ENCODE results near the gene IGF1R.
A peak's percentile ranks its signal among the peaks of the same experiment; 100 is the strongest.

Gene IGF1R

DNA sequence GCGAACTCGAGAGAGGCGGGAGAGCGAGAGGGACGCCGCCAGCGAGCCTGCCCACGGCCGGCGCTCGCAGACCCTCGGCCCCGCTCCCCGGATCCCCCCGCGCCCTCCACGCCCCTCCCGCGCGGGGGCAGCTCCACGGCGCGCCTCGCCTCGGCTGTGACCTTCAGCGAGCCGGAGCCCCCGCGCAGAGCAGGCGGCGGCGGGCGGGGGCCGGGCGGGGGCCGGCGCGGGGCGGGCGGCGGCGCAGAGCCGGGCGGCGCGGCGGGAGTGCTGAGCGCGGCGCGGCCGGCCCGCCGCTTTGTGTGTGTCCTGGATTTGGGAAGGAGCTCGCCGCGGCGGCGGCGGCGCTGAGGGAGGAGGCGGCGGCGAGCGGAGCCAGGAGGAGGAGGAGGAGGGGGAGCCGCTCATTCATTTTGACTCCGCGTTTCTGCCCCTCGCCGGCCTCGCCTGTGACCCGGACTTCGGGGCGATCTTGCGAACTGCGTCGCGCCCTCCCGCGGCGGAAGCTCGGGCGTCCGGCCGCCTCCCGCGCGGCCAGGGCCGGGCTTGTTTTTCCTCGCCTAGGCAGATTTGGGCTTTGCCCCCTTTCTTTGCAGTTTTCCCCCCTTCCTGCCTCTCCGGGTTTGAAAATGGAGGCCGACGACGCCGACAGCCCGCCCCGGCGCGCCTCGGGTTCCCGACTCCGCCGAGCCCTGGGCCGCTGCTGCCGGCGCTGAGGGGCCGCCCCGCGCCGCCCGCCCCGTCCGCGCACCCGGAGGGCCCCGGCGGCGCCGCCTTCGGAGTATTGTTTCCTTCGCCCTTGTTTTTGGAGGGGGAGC lies 524 bp downstream of the IGF1R start:
- peak; percentile 52 for DNase-seq (ENCODE audit: low spot score)

DNA sequence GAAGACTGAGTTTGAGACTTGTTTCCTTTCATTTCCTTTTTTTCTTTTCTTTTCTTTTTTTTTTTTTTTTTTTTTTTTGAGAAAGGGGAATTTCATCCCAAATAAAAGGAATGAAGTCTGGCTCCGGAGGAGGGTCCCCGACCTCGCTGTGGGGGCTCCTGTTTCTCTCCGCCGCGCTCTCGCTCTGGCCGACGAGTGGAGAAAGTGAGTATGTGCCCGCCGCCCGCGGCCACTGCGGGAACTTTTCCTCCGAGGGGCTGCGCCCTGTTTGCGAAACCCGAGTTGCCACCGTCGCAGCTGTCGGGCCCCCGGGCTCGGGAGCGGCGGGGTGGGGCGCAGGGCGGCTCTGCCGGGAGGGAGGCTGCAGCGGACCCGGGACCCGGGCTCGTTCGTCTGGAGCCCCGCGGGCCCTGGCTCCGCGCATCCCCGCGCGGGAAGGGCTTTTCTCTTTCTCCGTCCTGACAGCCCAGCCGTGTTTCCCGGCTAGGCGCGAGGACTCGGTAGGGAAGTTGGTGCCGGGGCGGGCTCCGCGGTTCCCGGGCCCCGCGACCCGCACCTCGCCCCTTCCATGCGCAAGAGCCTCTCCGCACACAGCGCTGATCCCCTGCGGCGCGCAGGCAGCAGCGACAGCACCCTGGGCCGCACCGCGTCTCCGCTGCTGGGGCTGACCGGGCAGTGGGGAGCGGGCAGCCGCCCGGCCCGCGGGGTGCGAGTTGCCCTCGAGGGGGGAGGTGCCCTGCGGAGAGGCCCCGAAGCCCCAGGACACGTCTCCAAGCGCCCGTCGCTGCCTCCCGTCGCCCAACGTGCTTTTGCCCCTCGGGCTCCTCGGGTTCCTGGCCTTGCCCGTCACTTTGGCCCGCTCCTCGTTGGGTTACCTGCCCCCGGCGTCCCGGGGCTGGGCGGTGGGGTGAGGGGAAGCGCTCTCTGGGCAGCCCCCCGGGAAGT lies 1.4 kb downstream of the IGF1R start:
- no peak for DNase-seq (ENCODE audit: low spot score)

DNA sequence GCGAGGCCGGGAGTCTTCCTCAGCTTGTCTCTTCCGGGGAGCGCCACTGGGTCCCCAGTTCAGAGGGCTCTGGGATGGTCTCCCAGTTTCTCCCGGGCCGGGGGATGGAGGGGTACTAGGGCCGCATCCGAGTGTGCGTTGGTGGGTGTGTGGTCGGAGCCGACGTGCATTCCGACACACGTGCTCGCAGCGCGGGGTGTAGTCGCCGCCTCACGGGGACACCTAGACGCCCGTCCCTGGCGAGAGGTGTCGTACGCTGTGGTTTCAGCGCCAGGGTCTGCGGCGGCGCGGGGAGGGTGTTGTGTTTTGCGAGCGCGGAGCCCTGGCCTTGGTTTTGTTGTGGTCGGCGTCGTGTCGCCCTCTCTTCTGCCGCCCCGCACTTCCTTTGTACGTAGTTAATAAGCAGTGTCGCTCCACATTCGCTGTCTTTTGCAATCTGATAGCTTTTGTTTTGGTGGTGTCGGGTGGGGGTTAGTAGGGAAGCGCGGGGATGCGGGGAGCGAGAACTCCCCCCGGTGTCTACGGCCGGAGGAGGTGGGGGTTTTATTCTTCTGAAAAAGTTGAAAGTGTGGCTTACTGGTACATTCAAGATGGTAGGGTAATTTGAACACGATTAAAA lies 2.2 kb downstream of the IGF1R start:
- DNase-seq (ENCODE audit: low spot score) = no peak

DNA sequence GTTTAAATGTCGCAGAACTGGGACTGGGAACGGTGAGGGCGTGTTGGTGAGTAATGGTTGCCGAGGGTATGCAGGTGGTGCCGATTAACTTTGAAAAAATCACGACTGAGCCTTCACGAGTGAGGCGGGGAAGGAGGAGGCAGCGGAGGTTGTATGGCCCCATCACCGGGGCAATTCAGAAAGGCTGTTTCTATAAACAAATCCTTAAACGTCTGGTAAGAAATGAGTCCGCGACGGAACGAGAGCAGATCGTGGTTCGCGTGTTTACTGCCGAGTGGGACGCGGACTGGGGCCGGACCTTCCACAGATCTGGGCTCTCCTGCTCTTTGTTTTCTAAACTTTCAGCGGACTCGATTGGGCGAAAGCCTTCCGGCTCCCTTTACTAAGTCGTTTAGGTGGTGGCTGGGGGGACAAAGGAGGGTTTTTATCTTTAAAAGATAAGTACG lies 2.7 kb downstream of the IGF1R start:
- DNase-seq (ENCODE audit: low spot score) = no peak

DNA sequence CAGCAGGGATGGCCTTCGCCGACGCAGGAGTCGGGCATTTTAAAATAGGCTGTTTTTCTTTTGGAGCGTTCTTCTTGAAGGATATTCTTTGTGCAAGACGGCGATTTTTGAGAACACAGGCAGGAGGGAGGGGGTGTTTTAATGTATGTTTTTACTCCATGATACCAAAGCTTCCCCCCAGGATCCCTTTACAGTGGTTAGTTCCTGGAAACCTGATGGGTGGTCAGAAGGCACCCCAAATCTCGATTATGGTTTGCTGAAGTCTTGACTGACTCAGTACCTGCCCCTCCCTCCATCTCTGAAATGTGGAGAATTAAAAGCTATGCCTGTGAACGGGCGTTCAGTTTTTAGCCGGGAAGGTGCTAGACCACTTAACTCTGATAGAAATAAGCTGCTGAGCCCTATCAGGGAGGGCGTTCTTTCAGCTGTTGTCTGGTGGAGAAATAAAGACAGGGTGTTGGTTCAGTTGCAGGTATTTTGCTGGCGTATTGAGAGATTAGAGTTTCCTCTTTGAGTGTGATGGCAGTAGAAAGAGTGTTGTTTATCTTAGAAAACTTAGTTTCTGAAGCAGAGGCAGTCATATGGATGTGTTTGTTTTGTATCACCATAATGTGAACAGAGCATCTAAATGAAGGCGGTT lies 3.4 kb downstream of the IGF1R start:
- no peak for DNase-seq (ENCODE audit: low spot score)

DNA sequence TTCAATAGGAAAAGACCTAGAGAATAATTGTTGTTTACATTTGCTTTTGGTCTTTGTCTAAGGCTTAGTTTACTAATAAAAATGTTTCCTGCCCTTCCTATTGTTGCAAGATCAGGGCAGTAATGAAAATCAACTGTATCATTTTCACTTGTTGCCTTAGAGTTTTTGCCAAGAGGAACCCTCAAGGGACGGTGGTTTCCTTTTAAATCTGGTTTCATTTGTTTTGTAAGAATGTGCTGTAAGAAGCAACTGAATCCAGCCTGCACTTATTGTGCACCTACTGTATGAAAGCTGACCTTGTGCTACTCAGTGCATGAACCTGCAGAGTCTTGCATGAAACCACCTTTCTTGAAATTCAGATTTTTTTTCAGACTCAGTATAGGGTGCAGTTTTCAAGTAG lies 5.3 kb downstream of the IGF1R start:
- no peak for DNase-seq (ENCODE audit: low spot score)

DNA sequence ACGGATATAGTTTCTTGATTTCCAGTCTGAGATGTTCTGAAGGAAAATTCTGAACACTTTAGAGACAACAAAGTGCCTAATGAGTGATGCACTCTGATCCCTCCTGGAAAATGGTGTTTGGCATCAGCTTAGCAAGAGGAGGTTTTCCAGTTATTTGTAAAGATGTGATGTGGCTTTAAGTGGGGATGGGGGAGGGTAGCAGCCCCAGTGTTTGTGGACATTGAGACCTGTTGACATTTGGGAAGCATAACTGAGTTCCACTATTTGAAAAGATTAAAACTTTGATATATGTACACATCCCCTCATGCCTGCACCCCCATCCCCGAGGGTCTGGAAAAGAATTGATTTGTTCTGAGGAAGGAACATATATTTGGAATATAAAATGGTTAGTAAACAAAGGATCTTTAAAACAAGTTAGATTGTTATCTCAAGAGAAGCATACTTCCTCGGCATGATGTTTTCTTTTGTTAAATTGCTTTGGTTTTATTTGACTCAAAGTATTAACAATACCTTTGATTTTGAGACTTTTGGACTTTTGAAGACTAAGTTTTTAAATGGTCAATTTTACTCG lies 6.5 kb downstream of the IGF1R start:
- no peak for DNase-seq (ENCODE audit: low spot score)

DNA sequence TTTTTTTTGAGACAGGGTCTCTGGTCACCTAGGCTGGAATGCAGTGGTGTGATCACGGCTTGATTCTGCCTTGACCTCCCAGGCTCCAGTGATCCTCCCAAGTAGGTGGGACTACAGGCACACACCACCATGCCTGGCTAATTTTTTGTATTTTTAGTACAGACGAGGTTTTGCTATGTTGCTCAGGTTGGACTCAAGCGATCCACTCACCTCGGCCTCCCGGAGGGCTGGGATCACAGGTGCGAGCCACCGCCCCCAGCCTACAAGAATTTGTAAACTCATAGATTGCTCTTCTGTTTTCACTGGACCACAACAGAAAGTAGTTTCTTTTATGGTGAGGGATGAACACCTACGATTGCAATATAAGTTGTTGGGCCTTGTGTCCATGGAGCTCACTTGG lies 7.4 kb downstream of the IGF1R start:
- no peak for DNase-seq (ENCODE audit: low spot score)

DNA sequence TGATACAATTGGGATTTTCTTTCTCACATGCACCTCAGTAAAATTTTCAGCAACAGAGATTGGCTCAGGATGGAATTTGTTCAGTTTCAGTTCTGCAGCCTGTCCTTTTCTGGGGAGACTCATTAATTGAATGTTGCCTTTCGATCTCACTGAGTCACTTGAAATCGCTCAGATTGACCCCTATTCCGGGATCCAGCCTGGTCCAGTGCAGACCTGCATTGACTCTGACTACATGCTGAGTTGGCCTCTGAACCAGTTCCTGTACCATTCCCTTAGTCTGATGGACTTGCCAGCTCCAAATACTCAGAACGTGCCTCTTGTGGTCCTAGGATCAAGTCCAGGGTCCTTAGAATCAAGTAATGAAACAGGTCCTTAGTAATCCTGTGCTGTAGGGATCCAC lies 9.4 kb downstream of the IGF1R start:
- DNase-seq (ENCODE audit: low spot score) = no peak

DNA sequence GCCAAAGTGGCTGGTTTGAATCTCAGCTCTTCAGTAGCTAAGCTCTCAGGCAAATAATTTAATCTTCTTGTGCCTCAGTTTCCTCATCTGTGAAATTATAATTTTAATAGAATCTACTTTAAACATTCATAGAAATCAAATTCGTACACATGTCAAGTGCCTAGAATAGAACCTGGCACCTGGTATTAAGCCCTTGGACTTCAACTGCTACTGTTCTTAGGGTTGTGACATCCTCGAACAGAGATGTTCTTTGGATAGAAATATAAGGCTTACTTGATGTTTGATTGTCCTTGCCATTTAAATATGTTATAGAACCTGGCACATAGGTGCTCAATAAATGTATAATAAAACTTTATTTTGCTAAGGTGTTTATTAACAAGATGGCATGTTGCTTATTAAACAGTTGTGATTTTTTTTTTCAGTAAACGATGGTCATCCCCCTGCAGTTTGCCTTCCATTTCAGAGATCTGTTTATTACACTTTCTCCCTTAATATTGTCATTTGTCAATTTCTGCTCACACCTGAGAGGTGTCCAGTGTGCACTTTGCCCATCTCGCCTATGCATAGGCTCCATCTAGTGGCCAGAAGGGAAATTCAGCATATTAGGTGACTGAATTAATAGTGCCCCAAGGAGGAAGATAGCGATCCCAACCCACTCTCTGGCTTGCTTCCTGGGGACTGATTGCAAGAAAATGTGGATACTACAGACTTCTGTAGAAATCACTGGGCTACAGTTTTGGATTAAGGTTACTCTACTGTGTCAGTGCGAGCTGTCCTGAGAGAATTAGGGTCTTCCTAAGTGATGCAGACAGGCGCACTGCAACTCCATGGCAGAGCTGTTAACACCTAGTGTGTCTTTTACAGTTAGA lies 10.7 kb downstream of the IGF1R start:
- peak; percentile 63 for DNase-seq (ENCODE audit: low spot score)

DNA sequence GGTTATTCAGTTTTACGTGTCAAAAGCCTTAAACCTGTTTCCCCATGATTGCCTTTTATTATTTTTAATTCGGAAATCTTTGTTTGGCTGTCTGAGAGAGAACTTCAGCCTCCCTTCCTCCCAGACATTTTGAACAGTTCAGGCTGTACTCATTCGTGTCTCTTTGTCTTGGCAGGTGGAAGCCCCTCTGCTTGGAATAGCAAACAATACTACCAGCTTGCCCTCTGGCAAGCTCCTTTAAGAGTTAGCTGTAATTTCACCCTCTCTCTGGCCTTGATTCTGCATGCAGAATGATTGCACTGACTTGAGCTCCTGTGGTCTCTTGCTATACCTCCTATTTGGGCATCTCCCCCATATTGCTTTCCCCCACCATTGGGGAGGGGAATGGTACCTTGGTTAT lies 11.7 kb downstream of the IGF1R start:
- no peak for DNase-seq (ENCODE audit: low spot score)

DNA sequence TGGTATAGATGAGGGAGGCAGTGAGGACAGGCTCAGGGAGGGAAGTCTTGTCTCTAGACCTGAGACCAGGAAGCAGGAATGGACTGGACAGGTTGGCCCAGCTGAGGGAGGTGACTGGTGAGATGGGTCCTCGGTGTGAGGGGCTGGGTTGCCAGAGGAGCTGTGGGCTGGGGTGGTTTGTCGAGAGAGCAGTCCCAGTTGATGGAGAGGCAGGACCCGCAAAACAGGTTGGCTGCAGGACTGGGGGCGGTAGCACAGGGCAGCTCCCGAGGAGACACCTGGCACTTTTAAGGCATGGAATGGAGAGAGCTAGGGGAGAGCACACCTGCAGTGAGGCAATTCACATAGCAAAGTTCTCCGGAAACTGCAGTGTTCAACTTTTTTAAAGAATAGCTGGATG lies 14.7 kb downstream of the IGF1R start:
- DNase-seq (ENCODE audit: low spot score) = peak; percentile 55

DNA sequence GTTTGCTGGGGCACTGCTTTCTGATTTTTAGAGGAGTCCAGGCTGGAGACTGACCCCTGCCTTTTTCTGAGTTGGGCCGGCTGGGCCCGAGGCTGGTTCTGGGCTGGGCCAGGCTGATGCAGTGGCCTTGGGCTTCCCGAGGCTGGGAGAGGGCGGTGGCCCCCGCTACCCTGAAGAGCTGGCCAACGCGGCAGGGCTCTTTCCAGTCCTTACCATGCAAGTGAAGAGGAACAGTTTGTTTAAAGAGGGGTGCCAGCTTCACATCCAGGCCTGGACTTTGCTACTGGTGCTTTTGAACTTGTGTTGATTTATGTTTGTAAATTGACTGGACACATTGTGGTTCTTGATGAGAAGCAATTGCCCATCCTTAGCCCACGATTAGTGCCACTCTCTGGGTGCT lies 15.3 kb downstream of the IGF1R start:
- DNase-seq (ENCODE audit: low spot score) = no peak

DNA sequence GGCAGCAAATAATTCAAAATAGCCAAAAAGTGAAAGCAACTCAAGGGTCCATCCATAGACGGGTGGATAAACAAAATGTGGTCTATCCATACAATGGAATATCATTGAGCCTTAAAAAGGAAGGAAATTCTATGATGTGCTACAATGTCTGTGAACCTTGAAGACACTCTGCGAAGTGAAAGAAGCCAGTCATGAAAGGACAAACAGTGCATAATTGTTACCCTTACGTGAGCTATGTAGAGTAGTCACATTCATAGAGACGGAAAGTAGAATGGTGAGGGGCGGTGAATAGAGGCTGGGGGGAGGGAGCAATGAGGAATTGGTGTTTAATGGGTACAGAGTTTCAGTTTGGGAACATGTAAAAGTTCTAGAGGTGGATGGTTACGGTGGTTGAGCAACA lies 18.1 kb downstream of the IGF1R start:
- DNase-seq (ENCODE audit: low spot score) = no peak

DNA sequence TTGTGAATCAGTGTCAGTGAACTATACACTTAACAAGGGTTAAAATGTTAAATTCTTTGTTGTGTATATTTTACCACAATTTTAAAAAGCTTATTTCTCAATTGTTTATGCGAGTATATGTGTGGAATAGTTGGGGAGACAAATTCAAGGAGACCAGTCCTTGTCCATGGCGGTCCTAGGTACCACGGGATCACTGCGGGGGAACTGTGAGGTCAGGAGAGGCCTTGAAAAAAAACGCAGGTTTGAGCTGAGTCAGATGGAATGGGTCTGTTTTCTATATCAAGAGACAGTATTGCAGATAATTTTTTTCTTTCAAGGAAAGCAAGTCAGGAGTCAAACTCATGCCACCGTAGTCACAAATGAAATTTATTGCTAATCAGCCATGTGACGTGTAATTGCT lies 18.5 kb downstream of the IGF1R start:
- DNase-seq (ENCODE audit: low spot score) = no peak

DNA sequence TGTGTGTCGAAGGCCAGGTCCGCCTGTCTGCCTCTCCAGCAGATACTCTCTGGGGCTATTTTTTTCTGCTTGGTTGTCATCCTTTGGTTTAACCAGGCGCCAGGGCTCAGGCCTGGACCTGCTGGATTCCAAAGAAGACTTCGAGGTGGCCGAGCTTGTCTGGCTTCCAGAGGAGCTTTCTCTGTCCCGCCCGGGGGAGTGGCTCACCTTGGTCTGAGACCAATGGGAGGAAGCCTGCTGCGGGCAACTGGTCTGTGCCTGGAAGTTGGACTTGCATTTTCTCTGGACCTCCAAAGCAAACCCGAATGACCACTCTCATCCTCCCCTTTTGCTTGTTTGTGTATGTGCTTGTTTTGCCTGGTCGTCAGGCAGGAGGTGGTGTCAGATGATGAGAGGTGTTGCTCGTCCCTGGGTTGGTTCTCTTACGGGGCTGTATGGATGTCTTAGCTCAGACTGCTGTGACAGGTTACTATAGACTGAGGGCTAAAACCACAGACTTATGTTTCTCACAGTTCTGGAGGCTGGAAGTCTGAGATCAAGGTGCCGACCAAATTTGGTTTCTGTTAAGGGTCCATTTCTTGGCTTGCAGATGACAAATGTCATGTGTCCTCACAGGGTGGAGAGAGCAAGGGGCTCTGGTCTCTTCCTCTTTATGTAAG lies 19.3 kb downstream of the IGF1R start:
- DNase-seq (ENCODE audit: low spot score) = no peak

DNA sequence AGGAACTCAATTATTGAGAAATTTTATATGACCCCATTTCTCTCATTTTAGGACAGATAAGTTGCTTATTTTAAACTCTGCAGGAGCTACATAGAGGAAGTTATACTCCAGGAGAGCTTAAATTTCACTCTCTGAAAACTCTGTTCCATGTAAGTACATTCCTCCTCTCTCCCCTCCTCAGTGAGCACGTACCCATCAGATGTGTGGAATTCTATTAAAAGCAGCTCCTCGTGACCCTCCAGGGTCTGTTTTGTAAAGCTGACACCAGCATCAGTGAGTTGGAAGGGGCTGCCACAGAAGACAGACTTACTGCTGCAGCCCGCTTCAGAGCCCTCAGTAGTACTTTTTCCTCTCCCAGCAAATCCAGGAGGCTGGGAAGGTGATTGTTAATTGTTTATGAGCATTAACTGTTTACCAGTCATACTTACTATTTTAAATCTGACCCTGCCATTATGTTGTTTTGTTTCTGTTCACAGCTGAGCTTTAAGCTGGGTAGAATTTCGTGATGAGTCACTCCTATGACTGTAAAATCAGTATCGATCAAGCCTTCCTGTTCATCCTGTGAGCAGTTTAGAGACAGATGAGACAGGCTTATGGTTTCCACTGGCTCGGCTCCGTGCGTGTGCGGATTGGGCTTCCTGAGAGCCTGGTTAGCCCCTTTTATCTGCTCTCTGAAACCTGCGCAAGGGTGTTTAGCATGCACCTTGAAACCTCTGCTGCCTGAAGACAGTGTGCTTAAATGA lies 20.4 kb downstream of the IGF1R start:
- DNase-seq (ENCODE audit: low spot score) = no peak

DNA sequence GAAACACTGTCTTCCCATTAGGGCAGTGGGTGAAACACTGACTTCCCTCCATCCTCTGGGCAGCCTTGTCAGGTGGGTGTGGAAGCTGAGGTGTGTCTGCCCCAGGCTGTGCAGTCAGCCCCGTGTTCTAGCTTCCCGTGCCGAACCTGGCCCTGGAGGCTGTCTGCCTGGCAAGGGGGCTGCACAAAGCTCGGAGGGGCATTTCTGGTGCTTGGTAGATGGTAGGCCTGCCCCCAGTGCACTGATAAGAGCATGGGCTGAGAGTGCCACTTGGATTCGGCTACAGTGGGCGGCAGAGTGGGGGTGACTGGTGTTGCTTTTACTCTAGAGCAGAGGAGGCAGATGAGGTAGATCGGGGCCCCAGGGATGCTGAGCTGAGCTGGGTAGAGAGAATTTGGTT lies 21.3 kb downstream of the IGF1R start:
- no peak for DNase-seq (ENCODE audit: low spot score)

All from iPS-NIHi11 (cell line).